Spleen (tissue), 11 donors: ENCODE measurements around the gene CARD10. TPM values are rescaled to one million over a fixed set of nuclear protein-coding genes. Genes with fewer than 3 reads are reported as not detected.
A peak's percentile ranks its signal among the peaks of the same experiment; 100 is the strongest.

ENCODE experiments used
- DNase-seq: peaks from one replicate; pipeline ENCODE4 v3.0.0-alpha.2; 2020
- H3K27ac ChIP-seq, 8 donors: fragments of 200-600 bp; sonication (generic) in 7 of 8; 1 replicate in 4 of 8; 2 replicates in 4 of 8; pipeline versions ENCODE4 v1.5.0 to v1.8.0; 2016 to 2021; ENCODE audit warnings: inconsistent platforms in 4 of 8, mild to moderate bottlenecking in 4 of 8, moderate library complexity in 1 of 8
- H3K27me3 ChIP-seq, 7 donors: fragments of 200-600 bp; sonication (generic) in 6 of 7; replicated peaks in 1 of 7; 1 replicate in 4 of 7; 2 replicates in 3 of 7; pipeline versions ENCODE4 v1.5.0 to v1.8.0; 2016 to 2021; ENCODE audit warnings: inconsistent platforms in 3 of 7, mild to moderate bottlenecking in 1 of 7
- H3K36me3 ChIP-seq, 6 donors: fragments of 200-600 bp; sonication (generic) in 5 of 6; 1 replicate in 4 of 6; 2 replicates in 2 of 6; pipeline versions ENCODE4 v1.5.0 to v1.8.0; 2016 to 2021; ENCODE audit warnings: inconsistent platforms in 2 of 6
- H3K4me1 ChIP-seq, 6 donors: fragments of 200-600 bp; sonication (generic) in 5 of 6; 1 replicate in 3 of 6; 2 replicates in 3 of 6; pipeline versions ENCODE4 v1.5.0 to v1.8.0; 2016 to 2021; ENCODE audit warnings: inconsistent platforms in 3 of 6
- H3K4me3 ChIP-seq, 8 donors: fragments of 200-600 bp; sonication (generic) in 7 of 8; 1 replicate in 4 of 8; 2 replicates in 4 of 8; pipeline versions ENCODE4 v1.5.0 to v1.8.0; 2016 to 2021; ENCODE audit warnings: inconsistent platforms in 4 of 8, mild to moderate bottlenecking in 4 of 8, moderate library complexity in 2 of 8
- H3K9me3 ChIP-seq, 8 donors: fragments of 200-600 bp; sonication (generic) in 7 of 8; 1 replicate in 4 of 8; 2 replicates in 4 of 8; pipeline versions ENCODE4 v1.5.0 to v1.8.0; 2016 to 2021; ENCODE audit warnings: inconsistent platforms in 4 of 8
- POLR2A ChIP-seq, 3 donors: fragments of 450-650 bp; IDR thresholded peaks; one replicate each; pipeline ENCODE4 v1.5.1; 2017; ENCODE audit warnings: antibody characterized with exemption in 3 of 3, mild to moderate bottlenecking in 1 of 3
- POLR2AphosphoS5 ChIP-seq, 3 donors: sonication (generic); formaldehyde crosslinking; IDR thresholded peaks; one replicate each; pipeline ENCODE4 v1.5.1; 2017; ENCODE audit warnings: antibody characterized with exemption in 3 of 3
- WGBS, 5 donors: extraction: QIAGEN DNeasy Blood & Tissue Kit in 3 of 5; methylation state at CpG; one replicate each; pipeline versions ENCODE4 v1.1.5 to v1.1.7; 2013 to 2018; 5-methylcytosine and 5-hydroxymethylcytosine counted together
- intact Hi-C: fragments of 100-400 bp; cut with DNase I; formaldehyde crosslinking; loops from one replicate; pipeline ENCODE4 v1.15.0; 2023; ENCODE audit warnings: low total_unique reads
- polyA plus RNA-seq, 3 donors: library from polyadenylated mRNA; stranded (reverse); fragments of 200-250 nt; gene quantifications; one replicate each; pipeline ENCODE4 v1.2.1, GENCODE V29; 2013
- total RNA-seq, 7 donors: library from RNA; depleted of rRNA in 3 of 7; stranded (reverse); fragments of >200 nt in 3 of 7; fragmentation: NEBNext Ultra II Directional in 4 of 7; extraction: Animal tissue kit (Norgen Biotek cat#: 25700) in 4 of 7; gene quantifications; one replicate each; pipeline versions ENCODE4 v1.1.0 to v1.2.1, GENCODE V29; 2016 to 2021
- TF ChIP-seq, protein P1 (sequence below), 11 experiments: fragments of 200-600 bp in 7 of 11; fragments of 450-650 bp in 4 of 11; sonication (generic) in 4 of 11; IDR thresholded peaks in 8 of 11; conservative IDR thresholded peaks in 3 of 11; 1 replicate in 7 of 11; 2 replicates in 4 of 11; pipeline versions ENCODE4 v1.4.0 to v1.8.0; 2016 to 2021; ENCODE audit warnings: antibody characterized with exemption in 11 of 11, inconsistent platforms in 4 of 11, mild to moderate bottlenecking in 1 of 11
- donor health status: healthy with polysubstance abuse.
- donor health status: DM: no; HTN: no; CAD: no; lungs with moderate emphysema.
- donor health status: DM: no; HTN: no; CAD: no.
- donor health status: Bipolar disorder and iron deficiency.
- donor health status: healthy.
- donor health status: DM: no; HTN: no; CAD: no.
- donor health status: DM: yes; HTN: yes; CAD: no.

CARD10 gene
- total and polyA plus RNA-seq, 10 donors: 2.5 to 12.5 (median 9.5) TPM

DNA sequence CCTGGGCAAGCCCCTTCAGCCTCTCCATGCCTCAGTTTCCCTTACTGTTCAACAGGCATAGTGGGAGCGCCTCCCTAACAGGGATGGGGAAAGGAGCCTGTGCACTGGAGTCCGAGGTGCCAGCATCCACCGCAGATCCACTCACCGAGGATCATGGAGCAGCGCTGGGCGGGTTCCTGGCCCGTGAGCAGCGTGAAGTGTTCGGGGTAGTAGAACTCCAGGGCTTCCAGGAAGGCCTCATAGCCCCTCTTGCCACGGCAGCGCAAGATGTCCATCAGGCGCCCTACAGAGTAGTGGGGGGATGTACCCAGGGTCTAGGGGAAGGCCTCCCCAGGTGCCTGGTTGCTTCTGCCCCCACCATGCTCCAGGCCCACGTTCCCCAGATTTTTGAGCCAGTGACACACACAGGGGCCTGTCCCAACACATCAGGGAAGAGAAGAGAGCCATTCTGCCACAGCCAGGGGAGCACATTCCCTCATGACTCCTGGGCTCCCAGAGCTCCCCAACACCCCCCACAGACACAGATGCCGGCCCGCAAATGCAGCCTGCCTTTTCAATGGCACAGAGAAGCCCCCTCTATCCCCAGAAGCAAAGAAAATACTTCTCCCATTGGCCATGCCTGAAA lies 1.3 kb downstream of the CARD10 start:
- Histone ChIP-seq H3K4me1 (peaks cover 0 to 49% (median 30%) of the 10 kb centered on the region in 6 donors), H3K9me3 (peaks cover 0 to 7% (median 0%) of the 10 kb centered on the region in 8 donors), H3K36me3 (peaks cover 0 to 6% (median 0%) of the 10 kb centered on the region in 6 donors), H3K27me3 (peaks cover 0 to 55% (median 19%) of the 10 kb centered on the region in 7 donors), H3K4me3 (peak overlapping the region in 6 of 8 donors; percentile 52 to 81 (median 56)), H3K27ac (peak overlapping the region in 3 of 8 donors; percentile 59 to 70 (median 68))
- WGBS, 5 donors: 81 to 93% (median 92%) methylated on average over 7 to 15 of the region's 15 CpGs
- intact Hi-C loops: no loop called here
- DNase-seq: no peak
- TF ChIP-seq, protein P1, sequence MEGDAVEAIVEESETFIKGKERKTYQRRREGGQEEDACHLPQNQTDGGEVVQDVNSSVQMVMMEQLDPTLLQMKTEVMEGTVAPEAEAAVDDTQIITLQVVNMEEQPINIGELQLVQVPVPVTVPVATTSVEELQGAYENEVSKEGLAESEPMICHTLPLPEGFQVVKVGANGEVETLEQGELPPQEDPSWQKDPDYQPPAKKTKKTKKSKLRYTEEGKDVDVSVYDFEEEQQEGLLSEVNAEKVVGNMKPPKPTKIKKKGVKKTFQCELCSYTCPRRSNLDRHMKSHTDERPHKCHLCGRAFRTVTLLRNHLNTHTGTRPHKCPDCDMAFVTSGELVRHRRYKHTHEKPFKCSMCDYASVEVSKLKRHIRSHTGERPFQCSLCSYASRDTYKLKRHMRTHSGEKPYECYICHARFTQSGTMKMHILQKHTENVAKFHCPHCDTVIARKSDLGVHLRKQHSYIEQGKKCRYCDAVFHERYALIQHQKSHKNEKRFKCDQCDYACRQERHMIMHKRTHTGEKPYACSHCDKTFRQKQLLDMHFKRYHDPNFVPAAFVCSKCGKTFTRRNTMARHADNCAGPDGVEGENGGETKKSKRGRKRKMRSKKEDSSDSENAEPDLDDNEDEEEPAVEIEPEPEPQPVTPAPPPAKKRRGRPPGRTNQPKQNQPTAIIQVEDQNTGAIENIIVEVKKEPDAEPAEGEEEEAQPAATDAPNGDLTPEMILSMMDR (IDR thresholded peaks at IDR 0.05 in 8 of 11, conservative IDR thresholded peaks at IDR 0.05 in 3 of 11): no peak
- TF ChIP-seq POLR2A (IDR thresholded peaks at IDR 0.05) (no peak), POLR2AphosphoS5 (IDR thresholded peaks at IDR 0.05) (no peak)

DNA sequence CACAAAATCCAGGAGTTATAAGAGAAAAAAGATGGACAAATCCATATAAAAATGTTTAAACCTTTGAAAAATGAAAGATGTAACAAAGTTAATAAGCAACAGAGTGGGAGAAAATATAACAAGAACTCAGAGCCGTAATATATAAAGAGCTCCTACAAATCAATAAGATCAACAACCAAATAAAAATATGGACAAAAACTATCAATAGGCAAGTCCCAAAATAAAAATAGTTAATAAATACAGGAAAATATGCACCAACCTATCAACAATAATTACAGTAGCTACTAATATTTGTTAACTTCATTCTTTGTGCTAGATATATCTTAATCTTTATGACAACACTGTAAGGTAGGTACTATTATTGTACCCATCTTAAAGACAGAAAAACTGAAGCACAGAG lies 2.8 kb downstream of the CARD10 start:
- DNase-seq: no peak
- intact Hi-C loops: no loop called here
- no peak overlapping the region for H3K27ac ChIP-seq
- peaks cover 0 to 40% (median 19%) of the 10 kb centered on the region in 7 donors for H3K27me3 ChIP-seq
- peaks cover 0 to 62% (median 39%) of the 10 kb centered on the region in 6 donors for H3K4me1 ChIP-seq
- peaks cover 0 to 7% (median 0%) of the 10 kb centered on the region in 8 donors for H3K9me3 ChIP-seq
- no peak overlapping the region for H3K4me3 ChIP-seq
- H3K36me3 ChIP-seq: peaks cover 0 to 6% (median 0%) of the 10 kb centered on the region in 6 donors
- WGBS, 5 donors: 55 to 98% (median 93%) methylated on average over 1 of the region's 1 CpG
- TF ChIP-seq POLR2AphosphoS5 (IDR thresholded peaks at IDR 0.05): no peak
- no peak for TF ChIP-seq POLR2A (IDR thresholded peaks at IDR 0.05)
- TF ChIP-seq, protein P1 (IDR thresholded peaks at IDR 0.05 in 8 of 11, conservative IDR thresholded peaks at IDR 0.05 in 3 of 11): no peak

DNA sequence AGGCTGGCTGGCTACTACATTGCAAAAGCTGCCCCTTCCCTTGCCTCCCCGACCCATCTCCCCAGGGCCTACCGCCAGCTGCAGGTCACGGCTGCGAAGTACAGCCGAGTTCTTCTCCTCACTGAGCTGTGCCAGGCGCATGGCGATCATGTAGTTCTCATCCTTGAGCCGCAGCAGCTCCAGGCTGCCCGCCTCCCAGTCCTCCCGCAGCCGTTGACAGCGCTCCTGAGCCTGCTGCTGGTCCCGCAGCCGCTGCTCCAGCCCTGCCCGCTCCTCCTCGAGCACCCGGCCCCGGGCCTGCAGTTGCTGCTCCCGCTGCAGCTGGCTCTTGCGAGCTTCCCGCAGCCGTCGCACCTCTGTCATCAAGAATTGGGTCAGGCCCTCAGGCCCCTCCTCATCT lies 3.3 kb downstream of the CARD10 start:
- intact Hi-C loops: no loop called here
- H3K36me3 ChIP-seq: peaks cover 0 to 6% (median 0%) of the 10 kb centered on the region in 6 donors

More for the DNA sequence above, 3.3 kb downstream of the CARD10 start:
- H3K4me3 ChIP-seq: no peak overlapping the region
- peaks cover 0 to 7% (median 0%) of the 10 kb centered on the region in 8 donors for H3K9me3 ChIP-seq
- no peak for DNase-seq
- no peak overlapping the region for H3K27ac ChIP-seq
- H3K4me1 ChIP-seq: peaks cover 0 to 61% (median 37%) of the 10 kb centered on the region in 6 donors
- TF ChIP-seq, protein P1 (IDR thresholded peaks at IDR 0.05 in 8 of 11, conservative IDR thresholded peaks at IDR 0.05 in 3 of 11): no peak
- TF ChIP-seq POLR2A (IDR thresholded peaks at IDR 0.05) (no peak), POLR2AphosphoS5 (IDR thresholded peaks at IDR 0.05) (no peak)
- H3K27me3 ChIP-seq: peaks cover 0 to 35% (median 19%) of the 10 kb centered on the region in 7 donors
- 91 to 96% (median 93%) methylated on average over 19 to 23 of the region's 23 CpGs for WGBS, 5 donors
